Measurements from ENCODE around the gene CPSF6. TPM values are rescaled to one million over a fixed set of nuclear protein-coding genes. Genes with fewer than 3 reads are reported as not detected.

Gene CPSF6
- total RNA-seq, 1 experiment from 2014 or later, result 167 TPM

- Histone ChIP-seq H3K4me3 (ENCODE audit: low read depth, low read length, poor library complexity, severe bottlenecking) (no peak overlapping the region), H3K27ac (ENCODE audit: low read depth, low read length, poor library complexity, severe bottlenecking) (peak overlapping the region; percentile 19), H3K9me3 (ENCODE audit: low read depth, low read length, poor library complexity, severe bottlenecking) (no peaks in the 10 kb centered on the region), H3K36me3 (ENCODE audit: insufficient read depth, low read length, poor library complexity, severe bottlenecking) (peaks cover 39% of the 10 kb centered on the region), H3K27me3 (replicated peaks; ENCODE audit: insufficient read depth, low read depth, low read length, poor library complexity) (no peaks in the 10 kb centered on the region), H3K4me1 (ENCODE audit: insufficient read depth, low read length, poor library complexity, severe bottlenecking) (peaks cover 16% of the 10 kb centered on the region)
- TF ChIP-seq EZH2 (IDR thresholded peaks at IDR 0.05; ENCODE audit: borderline replicate concordance, low read depth, low read length, poor library complexity, severe bottlenecking) (no peak), CTCF (conservative IDR thresholded peaks at IDR 0.05; ENCODE audit: low read depth, low read length) (no peak)
- BruUV-seq (replicated peaks), result no TSS peak
- POLR2A ChIA-PET (ENCODE audit: low non-redundant PET), result no interaction called here
- CTCF ChIA-PET, result no interaction called here
- intact Hi-C loops (cut with micrococcal nuclease; ENCODE audit: unreplicated experiment), result loop anchor here (10.0 kb wide), 1 partner anchor 97 kb away; no protein-coding TSS in a partner anchor
- no peak for DNase-seq (ENCODE audit: low spot score)
Observed at GRCh38 chr12:69252033-69252432, 12.7 kb downstream of the CPSF6 start.

GRCh38 chr12:69254046-69254445, 14.7 kb downstream of the CPSF6 start:
- H3K4me1 ChIP-seq (ENCODE audit: insufficient read depth, low read length, poor library complexity, severe bottlenecking), result peaks cover 12% of the 10 kb centered on the region
- intact Hi-C loops (cut with micrococcal nuclease; ENCODE audit: unreplicated experiment), result loop anchor here (10.0 kb wide), 1 partner anchor 99 kb away; no protein-coding TSS in a partner anchor
- H3K27ac ChIP-seq (ENCODE audit: low read depth, low read length, poor library complexity, severe bottlenecking), result no peak overlapping the region
- POLR2A ChIA-PET (ENCODE audit: low non-redundant PET), result no interaction called here
- H3K9me3 ChIP-seq (ENCODE audit: low read depth, low read length, poor library complexity, severe bottlenecking), result no peaks in the 10 kb centered on the region
- peak; percentile 63 for DNase-seq (ENCODE audit: low spot score)
- no peak for TF ChIP-seq EZH2 (IDR thresholded peaks at IDR 0.05; ENCODE audit: borderline replicate concordance, low read depth, low read length, poor library complexity, severe bottlenecking)
- TF ChIP-seq CTCF (conservative IDR thresholded peaks at IDR 0.05; ENCODE audit: low read depth, low read length), result peak; percentile 71
- CTCF ChIA-PET, result interaction anchor here (0.5 to 0.6 kb wide), 2 partner anchors 92 to 103 kb away, joined by 3 to 7 read pairs; no protein-coding TSS in a partner anchor
- H3K27me3 ChIP-seq (replicated peaks; ENCODE audit: insufficient read depth, low read depth, low read length, poor library complexity), result no peaks in the 10 kb centered on the region
- H3K4me3 ChIP-seq (ENCODE audit: low read depth, low read length, poor library complexity, severe bottlenecking), result no peak overlapping the region
- peaks cover 56% of the 10 kb centered on the region for H3K36me3 ChIP-seq (ENCODE audit: insufficient read depth, low read length, poor library complexity, severe bottlenecking)
- BruUV-seq (replicated peaks), result no TSS peak

GRCh38 chr12:69254862-69255261, 15.5 kb downstream of the CPSF6 start:
- Histone ChIP-seq H3K36me3 (ENCODE audit: insufficient read depth, low read length, poor library complexity, severe bottlenecking) (peaks cover 64% of the 10 kb centered on the region), H3K4me3 (ENCODE audit: low read depth, low read length, poor library complexity, severe bottlenecking) (no peak overlapping the region), H3K27me3 (replicated peaks; ENCODE audit: insufficient read depth, low read depth, low read length, poor library complexity) (no peaks in the 10 kb centered on the region), H3K9me3 (ENCODE audit: low read depth, low read length, poor library complexity, severe bottlenecking) (no peaks in the 10 kb centered on the region), H3K4me1 (ENCODE audit: insufficient read depth, low read length, poor library complexity, severe bottlenecking) (peaks cover 6% of the 10 kb centered on the region), H3K27ac (ENCODE audit: low read depth, low read length, poor library complexity, severe bottlenecking) (no peak overlapping the region)
- POLR2A ChIA-PET (ENCODE audit: low non-redundant PET), result no interaction called here
- CTCF ChIA-PET, result no interaction called here
- intact Hi-C loops (cut with micrococcal nuclease; ENCODE audit: unreplicated experiment), result loop anchor here (10.0 kb wide), 1 partner anchor 100 kb away; no protein-coding TSS in a partner anchor
- no peak for DNase-seq (ENCODE audit: low spot score)
- TF ChIP-seq CTCF (conservative IDR thresholded peaks at IDR 0.05; ENCODE audit: low read depth, low read length), result no peak
- TF ChIP-seq EZH2 (IDR thresholded peaks at IDR 0.05; ENCODE audit: borderline replicate concordance, low read depth, low read length, poor library complexity, severe bottlenecking), result no peak
- no TSS peak for BruUV-seq (replicated peaks)
